Activated CD4-positive, alpha-beta T cell treated with anti-CD3 and anti-CD28 coated beads, Interleukin-2, amount 10 ng/mL, durations not matched to agents 24 days and 14 days (primary cell): Measurements from ENCODE around the gene ZNF526. TPM values are rescaled to one million over a fixed set of nuclear protein-coding genes. Genes with fewer than 3 reads are reported as not detected.
"Not testable (repeated sequence)": the region's sequence is repeated elsewhere in the genome, so short reads cannot be mapped to it uniquely, and the experiment has no call there.

Experiments
- DNase-seq: peaks from one replicate; pipeline ENCODE4 v3.0.0; 2022
- H3K27ac Mint-ChIP-seq: one replicate; pipeline ENCODE4 v1.8.0; 2022; ENCODE audit warnings: mild to moderate bottlenecking, mixed read lengths
- H3K27me3 Mint-ChIP-seq: one replicate; pipeline ENCODE4 v1.8.0; 2022; ENCODE audit warnings: mixed read lengths
- H3K36me3 Mint-ChIP-seq: one replicate; pipeline ENCODE4 v1.8.0; 2022; ENCODE audit warnings: low read depth, mild to moderate bottlenecking, mixed read lengths
- H3K4me1 Mint-ChIP-seq: one replicate; pipeline ENCODE4 v1.8.0; 2021; ENCODE audit warnings: mixed read lengths
- H3K4me3 Mint-ChIP-seq: one replicate; pipeline ENCODE4 v1.8.0; 2022; ENCODE audit warnings: mild to moderate bottlenecking, moderate library complexity, mixed read lengths
- H3K9me3 Mint-ChIP-seq: one replicate; pipeline ENCODE4 v1.8.0; 2021; ENCODE audit warnings: mixed read lengths
- intact Hi-C: fragments of 100-400 bp; cut with micrococcal nuclease; formaldehyde crosslinking; loops from one replicate; pipeline ENCODE4 v1.15.1; 2023
- total RNA-seq: library from RNA; stranded (reverse); gene quantifications from 2 replicates; pipeline ENCODE4 v1.2.3, GENCODE V29; 2022

Gene ZNF526
- total RNA-seq, 1 donor from 2014 or later: 19.0 TPM

GRCh38 chr19:42257842-42258241 lies 37.7 kb downstream of the ZNF526 start:
- intact Hi-C loops, H3K27ac Mint-ChIP-seq: not testable (repeated sequence)

GRCh38 chr19:42261763-42262162 lies 41.7 kb downstream of the ZNF526 start:
- intact Hi-C loops: no loop called here
- Mint-ChIP-seq H3K27ac (no peak overlapping the region), H3K9me3 (no peaks in the 10 kb centered on the region), H3K27me3 (peaks cover 6% of the 10 kb centered on the region), H3K36me3 (no peaks in the 10 kb centered on the region), H3K4me1 (no peaks in the 10 kb centered on the region), H3K4me3 (no peak overlapping the region)
- DNase-seq: no peak

More at GRCh38 chr19:42257842-42258241, 37.7 kb downstream of the ZNF526 start:
- H3K4me1 Mint-ChIP-seq, H3K9me3 Mint-ChIP-seq, DNase-seq, H3K4me3 Mint-ChIP-seq, H3K36me3 Mint-ChIP-seq: not testable (repeated sequence)
- H3K27me3 Mint-ChIP-seq: peaks cover 15% of the 10 kb centered on the region

DNA sequence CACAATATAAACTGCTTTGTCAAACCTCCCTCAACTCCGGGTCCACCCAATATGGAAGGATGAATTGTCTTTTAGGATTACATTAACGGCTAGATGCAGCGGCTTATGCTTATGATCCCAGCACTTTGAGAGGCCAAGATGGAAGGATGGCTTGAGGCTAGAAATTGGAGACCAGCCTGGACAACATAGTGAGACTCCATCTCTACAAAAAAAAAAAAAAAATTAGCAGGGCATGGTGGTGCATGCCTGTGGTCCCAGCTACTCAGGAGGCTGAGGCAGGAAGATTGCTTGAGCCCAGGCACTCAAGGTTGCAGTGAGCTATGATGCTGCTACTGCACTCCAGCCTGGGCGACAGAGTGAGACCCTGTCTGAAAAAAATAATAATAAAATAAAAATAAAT lies 46.0 kb downstream of the ZNF526 start:
- H3K4me1 Mint-ChIP-seq: peaks cover 24% of the 10 kb centered on the region
- H3K27ac Mint-ChIP-seq, H3K9me3 Mint-ChIP-seq, H3K4me3 Mint-ChIP-seq, H3K36me3 Mint-ChIP-seq, H3K27me3 Mint-ChIP-seq, DNase-seq, intact Hi-C loops: not testable (repeated sequence)

DNA sequence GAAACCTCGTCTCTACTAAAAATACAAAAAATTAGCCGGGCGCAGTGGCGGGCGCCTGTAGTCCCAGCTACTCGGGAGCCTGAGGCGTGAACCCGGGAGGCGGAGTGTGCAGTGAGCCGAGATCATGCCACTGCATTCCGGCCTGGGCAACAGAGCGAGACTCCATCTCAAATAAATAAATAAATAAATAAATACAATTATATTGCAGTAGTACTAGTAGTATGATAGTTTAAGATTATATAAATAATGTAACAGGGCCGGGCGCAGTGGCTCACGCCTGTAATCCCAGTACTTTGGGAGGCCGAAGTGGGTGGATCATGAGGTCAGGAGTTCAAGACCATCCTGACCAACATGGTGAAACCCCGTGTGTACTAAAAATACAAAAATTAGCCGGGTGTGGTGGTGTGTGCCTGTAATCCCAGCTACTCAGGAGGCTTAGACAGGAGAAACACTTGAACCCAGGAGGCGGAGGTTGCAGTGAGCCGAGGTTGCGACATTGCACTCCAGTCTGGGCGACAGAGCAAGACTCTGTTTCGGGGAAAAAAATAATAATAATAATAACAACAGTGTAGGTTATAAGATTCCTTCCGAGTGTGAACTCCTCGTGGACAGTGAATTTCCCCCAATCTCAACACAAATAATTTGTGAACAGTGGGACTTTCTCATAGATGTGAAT lies 47.0 kb downstream of the ZNF526 start:
- H3K27me3 Mint-ChIP-seq, intact Hi-C loops, H3K27ac Mint-ChIP-seq, H3K9me3 Mint-ChIP-seq, DNase-seq, H3K4me3 Mint-ChIP-seq, H3K36me3 Mint-ChIP-seq: not testable (repeated sequence)
- peaks cover 30% of the 10 kb centered on the region for H3K4me1 Mint-ChIP-seq

DNA sequence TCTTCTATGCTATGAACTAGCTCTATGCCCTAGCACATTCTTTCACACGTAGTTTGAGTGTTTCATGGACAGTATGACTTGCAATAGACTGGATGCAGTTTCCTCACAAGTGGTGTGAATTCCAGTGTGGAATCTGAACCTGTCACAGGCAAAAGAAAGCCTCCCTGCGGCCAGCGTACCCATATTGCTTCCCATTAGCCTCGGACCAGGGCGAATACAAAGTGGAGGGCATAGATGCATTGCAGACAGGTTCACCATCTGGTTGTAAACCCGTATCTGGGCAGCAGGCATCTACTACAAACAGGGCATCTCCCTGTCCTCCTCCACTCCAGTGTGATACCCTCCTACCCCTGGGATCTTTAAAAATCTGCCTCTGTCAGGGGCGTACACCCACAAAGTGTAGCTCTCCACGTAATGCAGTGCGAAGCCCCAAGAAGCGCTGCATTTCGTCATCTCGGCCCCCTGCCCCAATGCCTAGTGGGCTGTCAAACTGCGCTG lies 47.6 kb downstream of the ZNF526 start:
- Mint-ChIP-seq H3K27me3 (no peaks in the 10 kb centered on the region), H3K9me3 (no peaks in the 10 kb centered on the region), H3K4me3 (no peak overlapping the region), H3K4me1 (peaks cover 30% of the 10 kb centered on the region), H3K36me3 (peaks cover 5% of the 10 kb centered on the region), H3K27ac (no peak overlapping the region)
- intact Hi-C loops: loop anchor here (1.0 kb wide), 3 partner anchors 12 to 50 kb away; partner anchors contain the start of genes DEDD2, ERF and GSK3A
- DNase-seq: no peak

- H3K36me3 Mint-ChIP-seq: peaks cover 6% of the 10 kb centered on the region
- no peaks in the 10 kb centered on the region for H3K27me3 Mint-ChIP-seq
- H3K27ac Mint-ChIP-seq: no peak overlapping the region
- peaks cover 30% of the 10 kb centered on the region for H3K4me1 Mint-ChIP-seq
- no peaks in the 10 kb centered on the region for H3K9me3 Mint-ChIP-seq
- intact Hi-C loops: loop anchor here (1.0 kb wide), 3 partner anchors 13 to 51 kb away; partner anchors contain the start of genes DEDD2, ERF and GSK3A
- DNase-seq: peak; percentile 100
- H3K4me3 Mint-ChIP-seq: no peak overlapping the region
Observed at GRCh38 chr19:42268142-42268703, 48.1 kb downstream of the ZNF526 start.

- Mint-ChIP-seq H3K9me3 (no peaks in the 10 kb centered on the region), H3K27me3 (no peaks in the 10 kb centered on the region), H3K27ac (peak within 1 kb of the TSS; percentile 99), H3K36me3 (peaks cover 13% of the 10 kb centered on the region), H3K4me1 (peaks cover 30% of the 10 kb centered on the region), H3K4me3 (no peak within 1 kb of the TSS)
- peak; percentile 100 for DNase-seq
- intact Hi-C loops: loop anchor here (1.0 kb wide), 3 partner anchors 14 to 52 kb away; partner anchors contain the start of genes DEDD2, ERF and GSK3A
Observed at GRCh38 chr19:42268704-42269477, 48.8 kb downstream of the ZNF526 start, which contains the start of gene CIC. TSS of gene CIC (plus strand) at chr19:42269252. CDS start at chr19:42271784, 2,532 bp downstream.

- Mint-ChIP-seq H3K27ac (peak overlapping the region; percentile 99), H3K4me3 (no peak overlapping the region), H3K4me1 (peaks cover 32% of the 10 kb centered on the region), H3K27me3 (no peaks in the 10 kb centered on the region), H3K36me3 (peaks cover 19% of the 10 kb centered on the region), H3K9me3 (no peaks in the 10 kb centered on the region)
- DNase-seq: peak; percentile 74
- intact Hi-C loops: loop anchor here (1.0 kb wide), 1 partner anchor 11 kb away; no protein-coding TSS in a partner anchor
Observed at GRCh38 chr19:42269478-42270345, 49.6 kb downstream of the ZNF526 start.

DNA sequence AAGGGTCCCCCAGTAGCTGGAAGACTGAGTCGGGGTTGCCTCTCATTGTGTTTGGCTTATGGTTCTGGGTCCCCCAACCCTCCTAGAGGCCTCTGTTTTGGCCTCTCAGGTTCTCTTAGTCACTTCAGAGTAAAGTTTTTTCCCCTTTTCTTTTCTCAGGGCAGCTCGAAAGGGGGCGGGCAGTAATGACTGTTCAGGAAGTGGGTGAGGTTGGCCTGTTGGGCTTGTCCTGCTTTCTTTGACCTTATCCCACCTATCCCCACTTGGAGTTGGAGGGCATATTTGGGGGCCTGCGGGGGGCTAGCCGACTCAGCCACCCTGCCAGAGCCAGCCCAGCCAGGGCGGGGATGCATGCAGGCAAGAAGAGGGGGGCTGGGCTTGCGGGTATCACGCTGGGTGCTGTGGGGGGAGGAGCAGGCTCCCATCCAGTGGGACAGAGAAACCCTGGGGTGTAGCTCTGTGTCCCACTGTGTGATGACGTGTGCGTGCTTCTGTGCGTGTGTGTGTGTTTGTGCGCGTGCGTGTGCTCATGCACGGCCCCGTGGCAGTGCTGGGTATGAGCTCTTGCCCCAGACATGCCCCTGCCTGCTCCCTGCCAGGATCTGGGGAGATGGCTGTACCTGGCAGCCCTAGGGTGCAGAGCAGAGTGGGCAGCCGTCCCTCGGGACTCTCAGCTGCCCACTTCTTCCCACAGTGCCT lies 50.4 kb downstream of the ZNF526 start:
- intact Hi-C loops: loop anchor here (1.0 kb wide), 1 partner anchor 10 kb away; no protein-coding TSS in a partner anchor
- Mint-ChIP-seq H3K9me3 (no peaks in the 10 kb centered on the region), H3K36me3 (peaks cover 25% of the 10 kb centered on the region), H3K4me3 (no peak overlapping the region), H3K27ac (peak overlapping the region; percentile 99), H3K4me1 (peaks cover 39% of the 10 kb centered on the region), H3K27me3 (no peaks in the 10 kb centered on the region)
- peak; percentile 90 for DNase-seq

DNA sequence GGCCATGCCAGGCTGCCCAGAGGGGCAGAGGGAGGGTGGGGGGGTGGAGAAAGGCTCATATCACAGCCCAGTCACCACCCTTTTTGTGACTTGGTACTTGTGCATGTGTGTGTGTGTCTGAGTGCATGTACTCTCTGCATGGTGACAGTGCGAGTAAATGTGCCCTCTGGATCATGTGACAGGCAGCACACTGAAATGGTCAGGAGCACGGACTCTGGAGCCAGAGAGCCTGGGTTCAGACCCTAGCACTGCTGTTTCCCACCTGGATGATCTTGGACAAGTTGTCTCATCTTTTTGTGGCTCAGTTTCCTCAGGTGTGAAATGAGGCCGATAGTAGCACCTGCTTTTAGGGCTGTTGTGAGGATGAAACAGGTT lies 50.9 kb downstream of the ZNF526 start:
- Mint-ChIP-seq H3K4me3 (no peak overlapping the region), H3K27me3 (no peaks in the 10 kb centered on the region), H3K9me3 (no peaks in the 10 kb centered on the region), H3K4me1 (peaks cover 43% of the 10 kb centered on the region), H3K36me3 (peaks cover 27% of the 10 kb centered on the region), H3K27ac (peak overlapping the region; percentile 99)
- DNase-seq: no peak
- intact Hi-C loops: no loop called here

DNA sequence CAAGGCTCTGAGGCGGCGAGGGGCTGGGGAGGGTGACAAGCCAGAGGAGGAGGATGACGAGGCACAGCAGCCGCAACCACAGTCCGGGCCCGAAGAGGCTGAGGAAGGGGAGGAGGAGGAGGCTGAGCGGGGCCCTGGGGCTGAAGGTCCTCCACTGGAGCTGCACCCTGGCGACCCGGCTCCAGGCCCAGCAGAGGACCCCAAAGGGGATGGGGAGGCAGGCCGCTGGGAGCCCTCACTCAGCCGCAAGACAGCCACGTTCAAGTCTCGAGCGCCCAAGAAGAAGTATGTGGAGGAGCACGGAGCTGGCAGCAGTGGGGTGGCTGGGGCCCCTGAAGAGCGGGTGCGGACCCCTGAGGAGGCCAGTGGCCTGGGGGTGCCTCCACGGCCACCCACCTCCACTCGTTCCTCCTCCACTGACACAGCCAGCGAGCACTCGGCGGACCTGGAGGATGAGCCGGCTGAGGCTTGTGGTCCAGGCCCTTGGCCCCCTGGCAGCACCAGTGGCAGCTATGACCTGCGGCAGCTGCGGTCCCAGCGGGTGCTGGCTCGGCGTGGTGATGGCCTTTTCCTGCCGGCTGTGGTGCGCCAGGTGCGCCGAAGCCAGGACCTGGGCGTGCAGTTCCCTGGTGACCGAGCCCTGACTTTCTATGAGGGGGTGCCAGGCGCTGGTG lies 51.9 kb downstream of the ZNF526 start:
- H3K4me1 Mint-ChIP-seq: peaks cover 50% of the 10 kb centered on the region
- no peaks in the 10 kb centered on the region for H3K9me3 Mint-ChIP-seq
- peak overlapping the region; percentile 99 for H3K27ac Mint-ChIP-seq
- no peak for DNase-seq
- no peaks in the 10 kb centered on the region for H3K27me3 Mint-ChIP-seq
- H3K4me3 Mint-ChIP-seq: no peak overlapping the region
- H3K36me3 Mint-ChIP-seq: peaks cover 31% of the 10 kb centered on the region
- intact Hi-C loops: no loop called here

- H3K27ac Mint-ChIP-seq: no peak overlapping the region
- intact Hi-C loops: no loop called here
- H3K9me3 Mint-ChIP-seq: no peaks in the 10 kb centered on the region
- no peak for DNase-seq
- H3K4me1 Mint-ChIP-seq: peaks cover 49% of the 10 kb centered on the region
- H3K27me3 Mint-ChIP-seq: no peaks in the 10 kb centered on the region
- H3K4me3 Mint-ChIP-seq: no peak overlapping the region
- peaks cover 33% of the 10 kb centered on the region for H3K36me3 Mint-ChIP-seq
Observed at GRCh38 chr19:42272535-42272897, 52.4 kb downstream of the ZNF526 start.
